ENCODE measurements around the gene WNT3. TPM values are rescaled to one million over a fixed set of nuclear protein-coding genes. Genes with fewer than 3 reads are reported as not detected.

The WNT3 gene
- total and polyA plus RNA-seq, 4 donors: 0.19 to 4.3 (median 2.7) TPM

GRCh38 chr17:46813920-46814319 is 4.6 kb downstream of the WNT3 start:
- DNase-seq (ENCODE audit: low spot score): no peak
- H3K4me1 ChIP-seq (ENCODE audit: control insufficient read depth in 4 of 4, insufficient read depth in 4 of 4, low read length in 3 of 4): peaks cover 2 to 6% (median 5%) of the 10 kb centered on the region in 4 donors
- TF ChIP-seq HNF4A (conservative IDR thresholded peaks at IDR 0.05) (no peak), FOXA2 (IDR thresholded peaks at IDR 0.05) (no peak), JUND (IDR thresholded peaks at IDR 0.05) (no peak), SP1 (IDR thresholded peaks at IDR 0.05) (no peak), GABPA (IDR thresholded peaks at IDR 0.05 in 1 of 2, conservative IDR thresholded peaks at IDR 0.05 in 1 of 2) (no peak), HNF4G (IDR thresholded peaks at IDR 0.05) (no peak), RAD21 (IDR thresholded peaks at IDR 0.05) (no peak), FOXA1 (IDR thresholded peaks at IDR 0.05) (no peak), MAX (IDR thresholded peaks at IDR 0.05) (no peak), YY1 (IDR thresholded peaks at IDR 0.05) (no peak), CTCF (IDR thresholded peaks at IDR 0.05; ENCODE audit: low read depth, low read length, missing input control) (no peak), NR2F2 (IDR thresholded peaks at IDR 0.05) (no peak), ATF3 (IDR thresholded peaks at IDR 0.05) (no peak), TAF1 (conservative IDR thresholded peaks at IDR 0.05) (no peak), EGR1 (IDR thresholded peaks at IDR 0.05; ENCODE audit: low read depth in 2 of 2) (no peak), ZBTB33 (IDR thresholded peaks at IDR 0.05) (no peak), RXRA (IDR thresholded peaks at IDR 0.05) (no peak), REST (IDR thresholded peaks at IDR 0.05) (no peak)
- H3K4me3 ChIP-seq (ENCODE audit: low read depth in 1 of 3, low read length in 3 of 3): no peak overlapping the region
- no peak overlapping the region for H3K27ac ChIP-seq (ENCODE audit: low read depth in 1 of 2, low read length in 2 of 2)
- no peak overlapping the region for H3K9ac ChIP-seq (ENCODE audit: low read depth in 1 of 2, low read length in 2 of 2)
- WGBS: 69% methylated on average over 3 of the region's 3 CpGs
- peaks cover 0 to 3% (median 0%) of the 10 kb centered on the region in 4 donors for H3K27me3 ChIP-seq (ENCODE audit: control insufficient read depth in 4 of 4, insufficient read depth in 4 of 4, low read length in 3 of 4)
- no peaks in the 10 kb centered on the region for H3K36me3 ChIP-seq (ENCODE audit: control insufficient read depth in 4 of 4, insufficient read depth in 3 of 4, low read depth in 1 of 4, low read length in 3 of 4)
- no peaks in the 10 kb centered on the region for H3K9me3 ChIP-seq (ENCODE audit: control insufficient read depth in 4 of 4, low read length in 3 of 4)
